ENCODE results near the gene EIF2B1.

EIF2B1 gene

GRCh38 chr12:123571343-123571813 is 62.1 kb downstream of the EIF2B1 start:
- no peaks in the 10 kb centered on the region for H3K4me1 ChIP-seq (ENCODE audit: control insufficient read depth, insufficient read depth, low read length)
- POLR2A ChIA-PET, result interaction anchor here (0.6 to 1.8 kb wide), 4 partner anchors 12 to 86 kb away, joined by 3 to 11 read pairs (median 3); partner anchors contain the start of gene TMED2
- H3K9me3 ChIP-seq (ENCODE audit: control insufficient read depth, insufficient read depth, low read depth, low read length), result no peaks in the 10 kb centered on the region
- CTCF ChIA-PET, result interaction anchor here (0.9 to 1.3 kb wide), 2 partner anchors 10 to 12 kb away, joined by 3 to 4 read pairs; no protein-coding TSS in a partner anchor
- H3K36me3 ChIP-seq (ENCODE audit: control insufficient read depth in 2 of 2, insufficient read depth in 1 of 2, low read length in 2 of 2), result no peaks in the 10 kb centered on the region
- no peak overlapping the region for H3K27ac ChIP-seq (ENCODE audit: extremely low read depth, low read depth, low read length)
- no peak overlapping the region for H3K4me3 ChIP-seq (ENCODE audit: low read depth, low read length)
- TF ChIP-seq ZNF221 (tag by site-specific recombination; IDR thresholded peaks at IDR 0.05; ENCODE audit: borderline replicate concordance), result no peak
- TF ChIP-seq ZNF350 (tag by site-specific recombination; IDR thresholded peaks at IDR 0.05), result no peak
- TF ChIP-seq ZBTB17 (tag by site-specific recombination; IDR thresholded peaks at IDR 0.05), result peak; percentile 93
- TF ChIP-seq ZNF341 (tag by site-specific recombination; IDR thresholded peaks at IDR 0.05; ENCODE audit: low read depth), result no peak
- 0 out of 2 replicates have a peak, but pooled peaks have one; percentile 38 for TF ChIP-seq PRDM1 (tag by site-specific recombination; IDR thresholded peaks at IDR 0.05)
- TF ChIP-seq ZNF776 (tag by site-specific recombination; IDR thresholded peaks at IDR 0.05; ENCODE audit: borderline replicate concordance), result no peak
- TF ChIP-seq ZNF362 (tag by site-specific recombination; IDR thresholded peaks at IDR 0.05), result no peak
- no peak for TF ChIP-seq ZNF174 (tag by site-specific recombination; IDR thresholded peaks at IDR 0.05)
- TF ChIP-seq ZNF660 (tag by site-specific recombination; IDR thresholded peaks at IDR 0.05), result 0 out of 2 replicates have a peak, but pooled peaks have one; percentile 44
- no peak for TF ChIP-seq PBX3 (CRISPR knock-in tag; IDR thresholded peaks at IDR 0.05)
- TF ChIP-seq ZNF391 (tag by site-specific recombination; IDR thresholded peaks at IDR 0.05; ENCODE audit: borderline replicate concordance, low read depth), result no peak
- TF ChIP-seq ZNF140 (tag by site-specific recombination; IDR thresholded peaks at IDR 0.05), result no peak
- no peak for TF ChIP-seq ZNF2 (tag by site-specific recombination; IDR thresholded peaks at IDR 0.05)
- no peak for TF ChIP-seq AEBP2 (tag by site-specific recombination; IDR thresholded peaks at IDR 0.05; ENCODE audit: borderline replicate concordance)
- TF ChIP-seq ZNF223 (tag by site-specific recombination; IDR thresholded peaks at IDR 0.05), result no peak
- peak; percentile 74 for TF ChIP-seq ZNF24 (tag by site-specific recombination; IDR thresholded peaks at IDR 0.05)
- TF ChIP-seq ZFP69B (tag by site-specific recombination; IDR thresholded peaks at IDR 0.05), result no peak
- TF ChIP-seq ZNF664 (tag by site-specific recombination; IDR thresholded peaks at IDR 0.05), result peak; percentile 87
- no peak for TF ChIP-seq ZSCAN16 (tag by site-specific recombination; IDR thresholded peaks at IDR 0.05)
- TF ChIP-seq ZNF426 (tag by site-specific recombination; IDR thresholded peaks at IDR 0.05), result no peak
- TF ChIP-seq ZNF843 (tag by site-specific recombination; IDR thresholded peaks at IDR 0.05), result no peak
- TF ChIP-seq ZNF658 (tag by site-specific recombination; IDR thresholded peaks at IDR 0.05), result no peak
- TF ChIP-seq INSM2 (tag by site-specific recombination; IDR thresholded peaks at IDR 0.05), result peak; percentile 77; the same call in 1 of the 2 replicates
- TF ChIP-seq ZNF791 (tag by site-specific recombination; IDR thresholded peaks at IDR 0.05), result no peak
- no peak for TF ChIP-seq HOXA7 (CRISPR knock-in tag; IDR thresholded peaks at IDR 0.05; ENCODE audit: borderline replicate concordance)
- TF ChIP-seq ZNF518A (tag by site-specific recombination; conservative IDR thresholded peaks at IDR 0.05; ENCODE audit: low read depth), result peak; percentile 58
- TF ChIP-seq ZNF792 (tag by site-specific recombination; IDR thresholded peaks at IDR 0.05), result no peak
